ENCODE results near the gene PTPRC.
"Not testable (repeated sequence)": the region's sequence is repeated elsewhere in the genome, so short reads cannot be mapped to it uniquely, and the experiment has no call there.

PTPRC gene

GRCh38 chr1:198638894-198639635 lies at the start of gene PTPRC:
TSS of gene PTPRC (plus strand) at chr1:198639040. CDS start at chr1:198639269, 229 bp downstream.
- no peak for DNase-seq

GRCh38 chr1:198590454-198590853 lies 48.4 kb upstream of the PTPRC start:
- no peak for DNase-seq

GRCh38 chr1:198595765-198596164 lies 43.1 kb upstream of the PTPRC start:
- no peak for DNase-seq

- DNase-seq, result no peak
These were observed 41.0 kb upstream of the PTPRC start for GRCh38 chr1:198597690-198598430.

GRCh38 chr1:198598796-198599321 lies 40.0 kb upstream of the PTPRC start:
- no peak for DNase-seq

GRCh38 chr1:198599749-198600148 lies 39.1 kb upstream of the PTPRC start:
- no peak for DNase-seq

GRCh38 chr1:198600906-198601305 lies 37.9 kb upstream of the PTPRC start:
- DNase-seq, result no peak

- DNase-seq, result not testable (repeated sequence)
These were observed 37.5 kb upstream of the PTPRC start for GRCh38 chr1:198601310-198601709.

GRCh38 chr1:198601936-198602889 lies 36.6 kb upstream of the PTPRC start:
- no peak for DNase-seq

- DNase-seq, result no peak
These were observed 33.9 kb upstream of the PTPRC start for GRCh38 chr1:198604975-198605374.

GRCh38 chr1:198605406-198605805 lies 33.4 kb upstream of the PTPRC start:
- no peak for DNase-seq

GRCh38 chr1:198606020-198606438 lies 32.8 kb upstream of the PTPRC start:
- no peak for DNase-seq

- no peak for DNase-seq
These were observed 31.1 kb upstream of the PTPRC start for GRCh38 chr1:198607714-198608113.

- no peak for DNase-seq
These were observed 28.5 kb upstream of the PTPRC start for GRCh38 chr1:198610362-198610761.

GRCh38 chr1:198611219-198611618 lies 27.6 kb upstream of the PTPRC start:
- DNase-seq, result no peak

GRCh38 chr1:198612471-198613260 lies 26.2 kb upstream of the PTPRC start:
- no peak for DNase-seq

- DNase-seq, result no peak
These were observed 21.4 kb upstream of the PTPRC start for GRCh38 chr1:198617406-198617805.

GRCh38 chr1:198619375-198620140 lies 19.3 kb upstream of the PTPRC start:
- DNase-seq, result no peak

- DNase-seq, result no peak
These were observed 18.6 kb upstream of the PTPRC start for GRCh38 chr1:198620218-198620617.

- DNase-seq, result no peak
These were observed 17.7 kb upstream of the PTPRC start for GRCh38 chr1:198620951-198621824.
